22Rv1 (cell line): ENCODE results near the gene SLC51B.

Experiments
- CTCF ChIP-seq: fragments of 450-650 bp; IDR thresholded peaks from 2 replicates; pipeline ENCODE4 v1.5.1; 2017; ENCODE audit warnings: mild to moderate bottlenecking
- ZFX ChIP-seq: fragments of 450-650 bp; IDR thresholded peaks from 2 replicates; pipeline ENCODE4 v1.6.1; 2017; ENCODE audit warnings: antibody characterized with exemption, borderline replicate concordance

GRCh38 chr15:65033659-65034269 lies 11.4 kb upstream of the SLC51B start:
- TF ChIP-seq CTCF (no peak), ZFX (no peak)
